WTC11 (cell line): ENCODE measurements around the gene LANCL2. TPM values are rescaled to one million over a fixed set of nuclear protein-coding genes. Genes with fewer than 3 reads are reported as not detected.

ENCODE experiments used
- ATAC-seq: fragments of 200-7000 bp; cut with Tn5 transposase; 2 replicates; pipeline ENCODE4 v1.10.0; 2021; ENCODE audit warnings: mild to moderate bottlenecking, moderate library complexity
- CTCF ChIA-PET: fragments of 300-600 bp; sonication (Branson Sonifier 250); formaldehyde crosslinking; loops from one replicate; lab custom pipeline; 2021; ENCODE audit warnings: antibody characterized with exemption; lab: Charles Lee
- POLR2A ChIA-PET: fragments of 350-600 bp; sonication (Branson Sonifier 250); formaldehyde crosslinking; loops from one replicate; lab custom pipeline; 2021; ENCODE audit warnings: antibody characterized with exemption; lab: Charles Lee
- DNase-seq: peaks from one replicate; pipeline ENCODE4 v3.0.0; 2021; ENCODE audit warnings: low spot score
- H3K27ac Mint-ChIP-seq: 2 replicates; pipeline ENCODE4 v1.8.0; 2021; ENCODE audit warnings: mixed read lengths
- H3K27me3 Mint-ChIP-seq: 2 replicates; pipeline ENCODE4 v1.8.0; 2021; ENCODE audit warnings: low read depth, mild to moderate bottlenecking, moderate library complexity, mixed read lengths
- H3K36me3 Mint-ChIP-seq: 2 replicates; pipeline ENCODE4 v1.8.0; 2021; ENCODE audit warnings: mixed read lengths
- H3K4me1 Mint-ChIP-seq: 2 replicates; pipeline ENCODE4 v1.8.0; 2022; ENCODE audit warnings: mixed read lengths
- H3K4me3 Mint-ChIP-seq: 2 replicates; pipeline ENCODE4 v1.8.0; 2021; ENCODE audit warnings: mild to moderate bottlenecking, moderate library complexity, mixed read lengths
- H3K9me3 Mint-ChIP-seq: 2 replicates; pipeline ENCODE4 v1.8.0; 2021; ENCODE audit warnings: mixed read lengths
- FOXK1 ChIP-seq: sonication (generic); formaldehyde crosslinking; IDR thresholded peaks from 2 replicates; pipeline ENCODE4 v1.8.0; 2022; ENCODE audit warnings: mild to moderate bottlenecking, moderate library complexity, missing genetic modification reagents
- GRHL2 ChIP-seq: fragments of 250-450 bp; sonication (Bioruptor Pico); IDR thresholded peaks from 2 replicates; pipeline ENCODE4 v1.8.0; 2022; ENCODE audit warnings: mild to moderate bottlenecking, moderate library complexity; ENCODE audit not compliant: insufficient replicate concordance, severe bottlenecking
- MYBL2 ChIP-seq: sonication (generic); formaldehyde crosslinking; IDR thresholded peaks from 2 replicates; pipeline ENCODE4 v1.8.1; 2023; ENCODE audit warnings: mild to moderate bottlenecking, moderate library complexity, missing genetic modification reagents
- NR3C1 ChIP-seq: sonication (generic); formaldehyde crosslinking; conservative IDR thresholded peaks from 2 replicates; pipeline ENCODE4 v1.8.1; 2023; ENCODE audit warnings: low read depth, mild to moderate bottlenecking, missing genetic modification reagents
- PREB ChIP-seq: sonication (generic); formaldehyde crosslinking; IDR thresholded peaks from 2 replicates; pipeline ENCODE4 v1.8.1; 2022; ENCODE audit warnings: mild to moderate bottlenecking, missing genetic modification reagents, moderate library complexity, borderline replicate concordance
- SMAD4 ChIP-seq: sonication (generic); formaldehyde crosslinking; IDR thresholded peaks from 2 replicates; pipeline ENCODE4 v1.8.0; 2022; ENCODE audit warnings: mild to moderate bottlenecking, missing genetic modification reagents
- SP1 ChIP-seq: sonication (generic); formaldehyde crosslinking; conservative IDR thresholded peaks from 2 replicates; pipeline ENCODE4 v1.8.1; 2022; ENCODE audit warnings: missing genetic modification reagents
- ZMAT4 ChIP-seq: fragments of 250-450 bp; sonication (Bioruptor Pico); IDR thresholded peaks from 2 replicates; pipeline ENCODE4 v1.9.0; 2021; ENCODE audit warnings: mild to moderate bottlenecking
- ZNF138 ChIP-seq: sonication (generic); formaldehyde crosslinking; conservative IDR thresholded peaks from 2 replicates; pipeline ENCODE4 v1.8.1; 2022; ENCODE audit warnings: mild to moderate bottlenecking, moderate library complexity, missing genetic modification reagents
- ZNF232 ChIP-seq: sonication (generic); formaldehyde crosslinking; IDR thresholded peaks from 2 replicates; pipeline ENCODE4 v1.8.0; 2022; ENCODE audit warnings: mild to moderate bottlenecking, missing genetic modification reagents
- ZNF281 ChIP-seq: sonication (generic); formaldehyde crosslinking; IDR thresholded peaks from 2 replicates; pipeline ENCODE4 v1.8.0; 2023; ENCODE audit warnings: mild to moderate bottlenecking, missing genetic modification reagents
- ZNF671 ChIP-seq: fragments of 250-450 bp; sonication (Bioruptor Pico); IDR thresholded peaks from 2 replicates; pipeline ENCODE4 v1.8.0; 2021; ENCODE audit warnings: mild to moderate bottlenecking
- total RNA-seq: library from RNA; stranded (reverse); gene quantifications from 3 replicates; pipeline ENCODE4 v1.2.3, GENCODE V29; 2021
- TF ChIP-seq, protein P1 (sequence below): fragments of 250-450 bp; sonication (Bioruptor Pico); IDR thresholded peaks from 2 replicates; pipeline ENCODE4 v1.9.0; 2021; ENCODE audit warnings: mild to moderate bottlenecking, borderline replicate concordance
- TF ChIP-seq, protein P2 (sequence below): sonication (generic); formaldehyde crosslinking; conservative IDR thresholded peaks from 2 replicates; pipeline ENCODE4 v1.8.1; 2023; ENCODE audit warnings: mild to moderate bottlenecking, low read depth, missing genetic modification reagents, moderate library complexity

Gene LANCL2
- total RNA-seq, 1 experiment from 2014 or later, result 13.2 TPM

DNA sequence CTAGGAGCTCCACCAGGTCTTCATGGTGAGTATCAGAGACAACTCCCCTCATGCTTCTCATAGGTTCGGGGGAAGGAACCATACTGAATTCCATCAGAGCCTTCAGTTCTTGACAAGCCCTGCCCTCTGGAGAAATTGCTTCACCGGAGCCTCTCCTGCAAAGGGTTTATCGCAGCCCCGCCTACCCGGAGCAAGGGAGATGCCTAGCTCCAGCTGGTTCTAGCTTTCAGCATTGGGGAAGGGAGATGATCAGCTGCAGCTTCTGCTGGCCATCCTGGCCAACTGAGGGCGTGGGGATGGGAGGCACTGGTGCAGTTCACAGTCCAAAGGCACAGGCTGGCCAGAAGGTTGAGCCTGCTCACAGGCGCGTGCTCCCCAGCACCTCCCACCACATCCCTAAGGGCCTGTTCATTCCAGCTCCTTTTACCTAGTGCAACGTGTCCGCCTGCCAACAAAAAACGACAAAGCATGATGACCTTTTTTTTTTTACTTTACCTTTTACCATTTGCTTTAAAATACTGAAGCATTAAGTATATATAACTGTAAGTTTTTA lies 31.2 kb downstream of the LANCL2 start (continued):
- TF ChIP-seq, protein P1, sequence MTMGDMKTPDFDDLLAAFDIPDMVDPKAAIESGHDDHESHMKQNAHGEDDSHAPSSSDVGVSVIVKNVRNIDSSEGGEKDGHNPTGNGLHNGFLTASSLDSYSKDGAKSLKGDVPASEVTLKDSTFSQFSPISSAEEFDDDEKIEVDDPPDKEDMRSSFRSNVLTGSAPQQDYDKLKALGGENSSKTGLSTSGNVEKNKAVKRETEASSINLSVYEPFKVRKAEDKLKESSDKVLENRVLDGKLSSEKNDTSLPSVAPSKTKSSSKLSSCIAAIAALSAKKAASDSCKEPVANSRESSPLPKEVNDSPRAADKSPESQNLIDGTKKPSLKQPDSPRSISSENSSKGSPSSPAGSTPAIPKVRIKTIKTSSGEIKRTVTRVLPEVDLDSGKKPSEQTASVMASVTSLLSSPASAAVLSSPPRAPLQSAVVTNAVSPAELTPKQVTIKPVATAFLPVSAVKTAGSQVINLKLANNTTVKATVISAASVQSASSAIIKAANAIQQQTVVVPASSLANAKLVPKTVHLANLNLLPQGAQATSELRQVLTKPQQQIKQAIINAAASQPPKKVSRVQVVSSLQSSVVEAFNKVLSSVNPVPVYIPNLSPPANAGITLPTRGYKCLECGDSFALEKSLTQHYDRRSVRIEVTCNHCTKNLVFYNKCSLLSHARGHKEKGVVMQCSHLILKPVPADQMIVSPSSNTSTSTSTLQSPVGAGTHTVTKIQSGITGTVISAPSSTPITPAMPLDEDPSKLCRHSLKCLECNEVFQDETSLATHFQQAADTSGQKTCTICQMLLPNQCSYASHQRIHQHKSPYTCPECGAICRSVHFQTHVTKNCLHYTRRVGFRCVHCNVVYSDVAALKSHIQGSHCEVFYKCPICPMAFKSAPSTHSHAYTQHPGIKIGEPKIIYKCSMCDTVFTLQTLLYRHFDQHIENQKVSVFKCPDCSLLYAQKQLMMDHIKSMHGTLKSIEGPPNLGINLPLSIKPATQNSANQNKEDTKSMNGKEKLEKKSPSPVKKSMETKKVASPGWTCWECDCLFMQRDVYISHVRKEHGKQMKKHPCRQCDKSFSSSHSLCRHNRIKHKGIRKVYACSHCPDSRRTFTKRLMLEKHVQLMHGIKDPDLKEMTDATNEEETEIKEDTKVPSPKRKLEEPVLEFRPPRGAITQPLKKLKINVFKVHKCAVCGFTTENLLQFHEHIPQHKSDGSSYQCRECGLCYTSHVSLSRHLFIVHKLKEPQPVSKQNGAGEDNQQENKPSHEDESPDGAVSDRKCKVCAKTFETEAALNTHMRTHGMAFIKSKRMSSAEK (CRISPR knock-in tag), result no peak
- no peak for TF ChIP-seq FOXK1
- no peak for TF ChIP-seq PREB (CRISPR knock-in tag)
- no peak for TF ChIP-seq ZNF281
- no peak for TF ChIP-seq MYBL2

- H3K4me3 Mint-ChIP-seq, result no peak overlapping the region
- ATAC-seq (no peak), DNase-seq (no peak)
- no peak for TF ChIP-seq ZNF232 (CRISPR knock-in tag)
- no peak for TF ChIP-seq ZNF671 (CRISPR knock-in tag)
- no peak for TF ChIP-seq SP1
- TF ChIP-seq SMAD4, result no peak
- no peak for TF ChIP-seq GRHL2 (CRISPR knock-in tag)
- TF ChIP-seq ZMAT4 (CRISPR knock-in tag), result no peak
- no peak for TF ChIP-seq NR3C1
- TF ChIP-seq ZNF138 (CRISPR knock-in tag), result no peak
- TF ChIP-seq, protein P2, sequence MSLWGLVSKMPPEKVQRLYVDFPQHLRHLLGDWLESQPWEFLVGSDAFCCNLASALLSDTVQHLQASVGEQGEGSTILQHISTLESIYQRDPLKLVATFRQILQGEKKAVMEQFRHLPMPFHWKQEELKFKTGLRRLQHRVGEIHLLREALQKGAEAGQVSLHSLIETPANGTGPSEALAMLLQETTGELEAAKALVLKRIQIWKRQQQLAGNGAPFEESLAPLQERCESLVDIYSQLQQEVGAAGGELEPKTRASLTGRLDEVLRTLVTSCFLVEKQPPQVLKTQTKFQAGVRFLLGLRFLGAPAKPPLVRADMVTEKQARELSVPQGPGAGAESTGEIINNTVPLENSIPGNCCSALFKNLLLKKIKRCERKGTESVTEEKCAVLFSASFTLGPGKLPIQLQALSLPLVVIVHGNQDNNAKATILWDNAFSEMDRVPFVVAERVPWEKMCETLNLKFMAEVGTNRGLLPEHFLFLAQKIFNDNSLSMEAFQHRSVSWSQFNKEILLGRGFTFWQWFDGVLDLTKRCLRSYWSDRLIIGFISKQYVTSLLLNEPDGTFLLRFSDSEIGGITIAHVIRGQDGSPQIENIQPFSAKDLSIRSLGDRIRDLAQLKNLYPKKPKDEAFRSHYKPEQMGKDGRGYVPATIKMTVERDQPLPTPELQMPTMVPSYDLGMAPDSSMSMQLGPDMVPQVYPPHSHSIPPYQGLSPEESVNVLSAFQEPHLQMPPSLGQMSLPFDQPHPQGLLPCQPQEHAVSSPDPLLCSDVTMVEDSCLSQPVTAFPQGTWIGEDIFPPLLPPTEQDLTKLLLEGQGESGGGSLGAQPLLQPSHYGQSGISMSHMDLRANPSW (CRISPR knock-in tag), result no peak
- H3K4me1 Mint-ChIP-seq, result no peaks in the 10 kb centered on the region
- no peak overlapping the region for H3K27ac Mint-ChIP-seq
- no peaks in the 10 kb centered on the region for H3K27me3 Mint-ChIP-seq
- ChIA-PET CTCF (no interaction called here), POLR2A (no interaction called here)
- H3K9me3 Mint-ChIP-seq, result peaks cover 4% of the 10 kb centered on the region
- H3K36me3 Mint-ChIP-seq, result peaks cover 32% of the 10 kb centered on the region
Observed at GRCh38 chr7:55397617-55398016, 32.5 kb downstream of the LANCL2 start.
